Panc1 (cell line): ENCODE results near the gene TLL2. TPM values are rescaled to one million over a fixed set of nuclear protein-coding genes. Genes with fewer than 3 reads are reported as not detected.

Source experiments
- ATAC-seq: fragments of 200-7000 bp; cut with Tn5 transposase; 2 replicates; pipeline ENCODE4 v1.9.1; 2020; ENCODE audit warnings: mild to moderate bottlenecking, moderate library complexity
- BruUV-seq: library from RNA; stranded (reverse); fragments of 400-500 nt; replicated peaks from 2 replicates; lab custom pipeline; 2021; lab: Mats Ljungman, UMichigan
- CTCF ChIA-PET: fragments of 300-600 bp; sonication (Branson Sonifier 250); formaldehyde crosslinking; loops from one replicate; lab custom pipeline; 2022; ENCODE audit warnings: antibody characterized with exemption; lab: Charles Lee
- POLR2A ChIA-PET: fragments of 300-600 bp; sonication (Branson Sonifier 250); formaldehyde crosslinking; loops from one replicate; lab custom pipeline; 2022; ENCODE audit warnings: antibody characterized with exemption; lab: Charles Lee
- DNase-seq: peaks from one replicate; pipeline ENCODE4 v3.0.0-alpha.2; 2010; ENCODE audit warnings: low read depth, low spot score
- H3K27ac ChIP-seq: 2 replicates; pipeline ENCODE4 v1.5.1; 2011; ENCODE audit warnings: mild to moderate bottlenecking, low read length, inconsistent platforms
- H3K27me3 ChIP-seq: fragments of 200-500 bp; sonication (Bioruptor generic); 2 replicates; pipeline ENCODE4 v1.6.0; 2014; ENCODE audit warnings: low read length, inconsistent platforms; ENCODE audit not compliant: control insufficient read depth, insufficient read depth
- H3K36me3 ChIP-seq: fragments of 200-500 bp; sonication (Bioruptor generic); 2 replicates; pipeline ENCODE4 v1.5.1; 2014; ENCODE audit warnings: inconsistent platforms, mild to moderate bottlenecking, low read length, moderate library complexity; ENCODE audit not compliant: control insufficient read depth, insufficient read depth
- H3K4me1 ChIP-seq: 2 replicates; pipeline ENCODE4 v1.5.1; 2011; ENCODE audit warnings: inconsistent platforms, mild to moderate bottlenecking, low read length, moderate library complexity; ENCODE audit not compliant: control insufficient read depth, insufficient read depth
- H3K4me3 ChIP-seq, 2 experiments: 2 replicates each; pipeline ENCODE4 v1.5.1; 2011 to 2012; ENCODE audit warnings: low read depth in 2 of 2, low read length in 2 of 2, mild to moderate bottlenecking in 2 of 2, inconsistent platforms in 1 of 2, moderate library complexity in 1 of 2
- H3K9me3 ChIP-seq: fragments of 200-500 bp; sonication (Bioruptor generic); 2 replicates; pipeline ENCODE4 v1.5.1; 2014; ENCODE audit warnings: low read depth, mild to moderate bottlenecking, inconsistent platforms, low read length, moderate library complexity; ENCODE audit not compliant: control insufficient read depth, insufficient read depth
- POLR2AphosphoS5 ChIP-seq: IDR thresholded peaks from 2 replicates; pipeline ENCODE4 v1.6.1; 2012; ENCODE audit warnings: mild to moderate bottlenecking, low read depth, low read length, moderate library complexity
- SIN3A ChIP-seq: IDR thresholded peaks from 2 replicates; pipeline ENCODE4 v1.6.1; 2012; ENCODE audit warnings: low read depth, mild to moderate bottlenecking, low read length, moderate library complexity, borderline replicate concordance; ENCODE audit not compliant: insufficient read depth
- TCF7L2 ChIP-seq: IDR thresholded peaks from 2 replicates; pipeline ENCODE4 v1.6.1; 2011; ENCODE audit warnings: mild to moderate bottlenecking, low read depth, low read length, inconsistent platforms
- in situ Hi-C: cut with HindIII; loops from 2 replicates; pipeline ENCODE4 v1.10.0; 2016; ENCODE audit warnings: low sequenced_read_pairs, low pct_unique_long_range_greater_than_20kb
- intact Hi-C: fragments of 100-400 bp; cut with micrococcal nuclease; formaldehyde crosslinking; loops from one replicate; pipeline ENCODE4 v1.10.0; 2022; ENCODE audit not compliant: unreplicated experiment
- total RNA-seq: library from RNA; stranded (reverse); gene quantifications from one replicate; pipeline ENCODE4 v1.2.1, GENCODE V29; 2021; ENCODE audit not compliant: unreplicated experiment
- TF ChIP-seq, protein P1 (sequence below), 2 experiments: IDR thresholded peaks; 2 replicates each; pipeline ENCODE4 v1.6.1; 2011 to 2012; ENCODE audit warnings: low read depth in 2 of 2, control low read depth in 1 of 2, low read length in 1 of 2, mild to moderate bottlenecking in 1 of 2, moderate library complexity in 1 of 2; ENCODE audit not compliant: insufficient read depth in 1 of 2
- TF ChIP-seq, protein P2 (sequence below): fragments of 450-650 bp; IDR thresholded peaks from 2 replicates; pipeline ENCODE4 v1.5.1; 2017; ENCODE audit warnings: mild to moderate bottlenecking

TLL2 gene
- total RNA-seq, 1 experiment from 2014 or later, result 0.64 TPM

GRCh38 chr10:96414303-96414702 is 99.4 kb downstream of the TLL2 start:
- Histone ChIP-seq H3K4me1 (no peaks in the 10 kb centered on the region), H3K4me3 (no peak overlapping the region), H3K27ac (no peak overlapping the region), H3K36me3 (no peaks in the 10 kb centered on the region), H3K27me3 (peaks cover 11% of the 10 kb centered on the region), H3K9me3 (no peaks in the 10 kb centered on the region)
- ChIA-PET CTCF (no interaction called here), POLR2A (no interaction called here)
- intact Hi-C loops, result no loop called here
- ATAC-seq, result no peak
- TF ChIP-seq, protein P1, sequence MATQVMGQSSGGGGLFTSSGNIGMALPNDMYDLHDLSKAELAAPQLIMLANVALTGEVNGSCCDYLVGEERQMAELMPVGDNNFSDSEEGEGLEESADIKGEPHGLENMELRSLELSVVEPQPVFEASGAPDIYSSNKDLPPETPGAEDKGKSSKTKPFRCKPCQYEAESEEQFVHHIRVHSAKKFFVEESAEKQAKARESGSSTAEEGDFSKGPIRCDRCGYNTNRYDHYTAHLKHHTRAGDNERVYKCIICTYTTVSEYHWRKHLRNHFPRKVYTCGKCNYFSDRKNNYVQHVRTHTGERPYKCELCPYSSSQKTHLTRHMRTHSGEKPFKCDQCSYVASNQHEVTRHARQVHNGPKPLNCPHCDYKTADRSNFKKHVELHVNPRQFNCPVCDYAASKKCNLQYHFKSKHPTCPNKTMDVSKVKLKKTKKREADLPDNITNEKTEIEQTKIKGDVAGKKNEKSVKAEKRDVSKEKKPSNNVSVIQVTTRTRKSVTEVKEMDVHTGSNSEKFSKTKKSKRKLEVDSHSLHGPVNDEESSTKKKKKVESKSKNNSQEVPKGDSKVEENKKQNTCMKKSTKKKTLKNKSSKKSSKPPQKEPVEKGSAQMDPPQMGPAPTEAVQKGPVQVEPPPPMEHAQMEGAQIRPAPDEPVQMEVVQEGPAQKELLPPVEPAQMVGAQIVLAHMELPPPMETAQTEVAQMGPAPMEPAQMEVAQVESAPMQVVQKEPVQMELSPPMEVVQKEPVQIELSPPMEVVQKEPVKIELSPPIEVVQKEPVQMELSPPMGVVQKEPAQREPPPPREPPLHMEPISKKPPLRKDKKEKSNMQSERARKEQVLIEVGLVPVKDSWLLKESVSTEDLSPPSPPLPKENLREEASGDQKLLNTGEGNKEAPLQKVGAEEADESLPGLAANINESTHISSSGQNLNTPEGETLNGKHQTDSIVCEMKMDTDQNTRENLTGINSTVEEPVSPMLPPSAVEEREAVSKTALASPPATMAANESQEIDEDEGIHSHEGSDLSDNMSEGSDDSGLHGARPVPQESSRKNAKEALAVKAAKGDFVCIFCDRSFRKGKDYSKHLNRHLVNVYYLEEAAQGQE (IDR thresholded peaks at IDR 0.05; ENCODE audit: insufficient read depth in 1 of 2, low read depth in 2 of 2, low read length in 1 of 2), result no peak
- TF ChIP-seq, protein P2, sequence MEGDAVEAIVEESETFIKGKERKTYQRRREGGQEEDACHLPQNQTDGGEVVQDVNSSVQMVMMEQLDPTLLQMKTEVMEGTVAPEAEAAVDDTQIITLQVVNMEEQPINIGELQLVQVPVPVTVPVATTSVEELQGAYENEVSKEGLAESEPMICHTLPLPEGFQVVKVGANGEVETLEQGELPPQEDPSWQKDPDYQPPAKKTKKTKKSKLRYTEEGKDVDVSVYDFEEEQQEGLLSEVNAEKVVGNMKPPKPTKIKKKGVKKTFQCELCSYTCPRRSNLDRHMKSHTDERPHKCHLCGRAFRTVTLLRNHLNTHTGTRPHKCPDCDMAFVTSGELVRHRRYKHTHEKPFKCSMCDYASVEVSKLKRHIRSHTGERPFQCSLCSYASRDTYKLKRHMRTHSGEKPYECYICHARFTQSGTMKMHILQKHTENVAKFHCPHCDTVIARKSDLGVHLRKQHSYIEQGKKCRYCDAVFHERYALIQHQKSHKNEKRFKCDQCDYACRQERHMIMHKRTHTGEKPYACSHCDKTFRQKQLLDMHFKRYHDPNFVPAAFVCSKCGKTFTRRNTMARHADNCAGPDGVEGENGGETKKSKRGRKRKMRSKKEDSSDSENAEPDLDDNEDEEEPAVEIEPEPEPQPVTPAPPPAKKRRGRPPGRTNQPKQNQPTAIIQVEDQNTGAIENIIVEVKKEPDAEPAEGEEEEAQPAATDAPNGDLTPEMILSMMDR, result no peak
- TF ChIP-seq SIN3A (no peak), TCF7L2 (no peak)
- no TSS peak for BruUV-seq
- no peak for DNase-seq
- in situ Hi-C loops, result no loop called here

DNA sequence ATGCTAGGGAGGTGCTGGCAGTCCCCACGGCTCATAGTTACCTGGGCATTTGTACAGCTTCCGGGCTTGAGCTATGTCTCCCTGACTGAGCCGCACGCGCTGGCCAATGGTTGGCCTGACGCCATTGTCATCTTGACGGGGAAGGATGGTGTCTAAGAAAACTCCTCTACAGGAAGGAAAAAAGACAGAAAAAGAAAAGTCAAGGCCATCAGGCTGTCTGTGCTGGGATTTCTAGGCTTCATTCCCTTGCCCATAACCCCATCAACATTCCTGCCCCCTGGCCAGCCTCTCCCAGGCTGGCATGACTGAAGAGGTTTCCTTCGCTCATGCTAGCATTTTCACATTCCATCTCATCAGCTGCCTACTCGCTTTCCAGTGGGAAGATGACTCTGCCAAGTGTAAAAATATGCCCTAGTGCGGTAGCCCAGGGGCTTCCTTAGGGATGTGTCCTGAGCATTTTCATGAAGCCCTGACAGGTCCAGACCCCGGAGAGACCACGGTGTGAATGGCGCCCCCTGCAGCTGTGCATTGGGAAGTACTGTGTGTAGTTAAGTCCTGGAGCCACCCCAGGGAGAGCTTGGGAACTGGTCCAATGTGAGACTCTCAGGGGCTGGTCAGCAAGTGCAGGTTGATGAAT is 100.5 kb downstream of the TLL2 start:
- peaks cover 19% of the 10 kb centered on the region for H3K27me3 ChIP-seq
- DNase-seq, result no peak
- ATAC-seq, result no peak
- no peak overlapping the region for H3K4me3 ChIP-seq
- intact Hi-C loops (no loop called here), in situ Hi-C loops (no loop called here)
- TF ChIP-seq, protein P2, result no peak
- no peak for TF ChIP-seq TCF7L2
- TF ChIP-seq, protein P1 (IDR thresholded peaks at IDR 0.05; ENCODE audit: insufficient read depth in 1 of 2, low read depth in 2 of 2, low read length in 1 of 2), result no peak
- TF ChIP-seq SIN3A, result no peak
- TF ChIP-seq POLR2AphosphoS5, result no peak
- BruUV-seq, result no TSS peak
- ChIA-PET POLR2A (no interaction called here), CTCF (no interaction called here)
- H3K9me3 ChIP-seq, result no peaks in the 10 kb centered on the region
- no peak overlapping the region for H3K27ac ChIP-seq
- H3K36me3 ChIP-seq, result no peaks in the 10 kb centered on the region
- H3K4me1 ChIP-seq, result no peaks in the 10 kb centered on the region
